Endothelial cell of umbilical vein (primary cell): ENCODE results near the gene BOD1L1.

ENCODE experiments used
- CTCF ChIP-seq, 2 donors: IDR thresholded peaks; 1 replicate in 1 of 2; 2 replicates in 1 of 2; pipeline ENCODE4 v1.5.1; 2011; ENCODE audit warnings: low read length in 2 of 2, mild to moderate bottlenecking in 2 of 2, moderate library complexity in 2 of 2, control low read depth in 1 of 2, inconsistent platforms in 1 of 2, low read depth in 1 of 2; ENCODE audit not compliant: insufficient read depth in 1 of 2; ENCODE audit errors: extremely low read depth in 1 of 2
- EZH2 ChIP-seq: IDR thresholded peaks from 2 replicates; pipeline ENCODE4 v1.6.1; 2012; ENCODE audit warnings: borderline replicate concordance, low read depth, mild to moderate bottlenecking, moderate library complexity, low read length, inconsistent platforms; ENCODE audit not compliant: severe bottlenecking
- FOS ChIP-seq: IDR thresholded peaks from 2 replicates; pipeline ENCODE4 v1.6.1; 2011; ENCODE audit warnings: mild to moderate bottlenecking, low read length, moderate library complexity, borderline replicate concordance; ENCODE audit not compliant: insufficient read depth
- GATA2 ChIP-seq: IDR thresholded peaks from 2 replicates; pipeline ENCODE4 v1.7.0; 2011; ENCODE audit warnings: low read depth, mild to moderate bottlenecking, moderate library complexity, mixed read lengths, low read length; ENCODE audit not compliant: insufficient read length, insufficient read depth
- MYC ChIP-seq: IDR thresholded peaks from one replicate; pipeline ENCODE4 v1.6.1; 2011; ENCODE audit warnings: mild to moderate bottlenecking, low read depth, low read length
- POLR2A ChIP-seq: IDR thresholded peaks from 2 replicates; pipeline ENCODE4 v1.6.1; 2012; ENCODE audit warnings: low read depth, mild to moderate bottlenecking, control low read depth, low read length
- POLR2AphosphoS5 ChIP-seq: IDR thresholded peaks from 2 replicates; pipeline ENCODE4 v1.6.1; 2012; ENCODE audit warnings: low read depth, mild to moderate bottlenecking, control low read depth, low read length, moderate library complexity; ENCODE audit not compliant: insufficient read depth
- TF ChIP-seq, protein P1 (sequence below): IDR thresholded peaks from 2 replicates; pipeline ENCODE4 v1.6.1; 2011; ENCODE audit not compliant: insufficient read depth, insufficient read length

DNA sequence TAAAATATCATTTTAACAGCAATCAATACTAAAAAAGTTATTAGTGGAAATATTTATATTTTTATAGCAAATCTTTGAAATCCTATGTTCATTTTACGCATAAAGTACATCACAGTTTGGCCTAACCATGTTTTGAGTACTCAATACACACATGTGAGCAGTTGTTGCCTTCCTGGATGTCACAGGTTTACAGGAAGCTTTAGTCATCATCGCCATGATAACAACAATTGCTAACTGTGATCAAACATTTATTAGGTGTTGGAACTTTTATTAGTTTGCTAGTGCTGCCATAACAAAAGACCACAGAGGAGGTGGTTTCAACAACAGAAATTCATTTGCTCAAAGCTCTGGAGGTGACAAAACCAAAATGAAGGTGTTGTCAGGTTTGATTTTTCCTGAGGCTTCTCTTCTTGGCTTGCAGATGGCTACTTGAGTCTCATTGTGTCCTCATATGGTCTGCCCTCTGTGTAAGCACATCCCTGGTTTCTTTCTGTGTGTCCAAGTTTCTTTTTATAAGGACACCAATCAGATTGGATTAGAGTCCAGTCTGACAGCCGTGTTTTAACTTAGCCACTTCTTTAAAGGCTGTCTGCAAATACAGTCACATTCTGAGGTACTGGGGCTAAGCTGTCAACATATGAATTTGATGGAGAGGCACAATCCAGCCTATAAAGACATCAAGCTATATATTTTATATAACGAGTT is 43.1 kb upstream of the BOD1L1 start:
- TF ChIP-seq GATA2 (no peak), POLR2AphosphoS5 (no peak), CTCF (IDR thresholded peaks at IDR 0.05; ENCODE audit: extremely low read depth in 1 of 2, insufficient read depth in 1 of 2, low read depth in 1 of 2, low read length in 2 of 2) (no peak), EZH2 (no peak), POLR2A (no peak), FOS (no peak), MYC (no peak)
- TF ChIP-seq, protein P1, sequence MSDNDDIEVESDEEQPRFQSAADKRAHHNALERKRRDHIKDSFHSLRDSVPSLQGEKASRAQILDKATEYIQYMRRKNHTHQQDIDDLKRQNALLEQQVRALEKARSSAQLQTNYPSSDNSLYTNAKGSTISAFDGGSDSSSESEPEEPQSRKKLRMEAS, result no peak
